Central memory CD8-positive, alpha-beta T cell (primary cell): ENCODE measurements around the gene TUBGCP6.
A peak's percentile ranks its signal among the peaks of the same experiment; 100 is the strongest.

ENCODE experiments used
- ATAC-seq: fragments of 150-1000 bp; cut with Tn5 transposase; replicated peaks from 2 replicates; pipeline ENCODE4 v1.10.0; 2022; ENCODE audit warnings: mild to moderate bottlenecking, moderate FRiP score, moderate number of reproducible peaks; ENCODE audit not compliant: poor library complexity, severe bottlenecking; ENCODE audit errors: extremely low read depth
- DNase-seq, 2 donors: peaks; one replicate each; pipeline ENCODE4 v3.0.0; 2021; ENCODE audit warnings: low spot score in 2 of 2
- H3K27ac Mint-ChIP-seq: one replicate; pipeline ENCODE4 v1.8.0; 2022; ENCODE audit warnings: low read depth, mild to moderate bottlenecking, moderate library complexity, mixed read lengths
- H3K27me3 Mint-ChIP-seq: one replicate; pipeline ENCODE4 v1.8.0; 2022; ENCODE audit warnings: mixed read lengths
- H3K36me3 Mint-ChIP-seq: one replicate; pipeline ENCODE4 v1.8.0; 2022; ENCODE audit warnings: mild to moderate bottlenecking, moderate library complexity, mixed read lengths; ENCODE audit not compliant: insufficient read depth
- H3K4me1 Mint-ChIP-seq: one replicate; pipeline ENCODE4 v1.8.0; 2022; ENCODE audit warnings: mixed read lengths
- H3K4me3 Mint-ChIP-seq: one replicate; pipeline ENCODE4 v1.8.0; 2022; ENCODE audit warnings: mild to moderate bottlenecking, moderate library complexity, mixed read lengths
- H3K9me3 Mint-ChIP-seq: one replicate; pipeline ENCODE4 v1.8.0; 2022; ENCODE audit warnings: mixed read lengths

TUBGCP6 gene

GRCh38 chr22:50221410-50222300, 23.2 kb downstream of the TUBGCP6 start:
- Mint-ChIP-seq H3K9me3 (no peaks in the 10 kb centered on the region), H3K27me3 (no peaks in the 10 kb centered on the region), H3K27ac (no peak overlapping the region), H3K4me3 (no peak overlapping the region), H3K4me1 (peaks cover 4% of the 10 kb centered on the region), H3K36me3 (peaks cover 47% of the 10 kb centered on the region)
- ATAC-seq (no peak), DNase-seq (no peak)

GRCh38 chr22:50220603-50221409, 24.0 kb downstream of the TUBGCP6 start:
- Mint-ChIP-seq H3K27me3 (no peaks in the 10 kb centered on the region), H3K36me3 (peaks cover 48% of the 10 kb centered on the region), H3K4me1 (peaks cover 4% of the 10 kb centered on the region), H3K9me3 (no peaks in the 10 kb centered on the region), H3K4me3 (no peak overlapping the region), H3K27ac (no peak overlapping the region)
- no peak for ATAC-seq
- no peak for DNase-seq

- ATAC-seq: no peak
- Mint-ChIP-seq H3K27ac (peak overlapping the region; percentile 19), H3K9me3 (no peaks in the 10 kb centered on the region), H3K4me3 (no peak overlapping the region), H3K27me3 (no peaks in the 10 kb centered on the region), H3K4me1 (peaks cover 8% of the 10 kb centered on the region), H3K36me3 (peaks cover 48% of the 10 kb centered on the region)
- no peak for DNase-seq
Measured at GRCh38 chr22:50219800-50220602, 24.8 kb downstream of the TUBGCP6 start.

DNA sequence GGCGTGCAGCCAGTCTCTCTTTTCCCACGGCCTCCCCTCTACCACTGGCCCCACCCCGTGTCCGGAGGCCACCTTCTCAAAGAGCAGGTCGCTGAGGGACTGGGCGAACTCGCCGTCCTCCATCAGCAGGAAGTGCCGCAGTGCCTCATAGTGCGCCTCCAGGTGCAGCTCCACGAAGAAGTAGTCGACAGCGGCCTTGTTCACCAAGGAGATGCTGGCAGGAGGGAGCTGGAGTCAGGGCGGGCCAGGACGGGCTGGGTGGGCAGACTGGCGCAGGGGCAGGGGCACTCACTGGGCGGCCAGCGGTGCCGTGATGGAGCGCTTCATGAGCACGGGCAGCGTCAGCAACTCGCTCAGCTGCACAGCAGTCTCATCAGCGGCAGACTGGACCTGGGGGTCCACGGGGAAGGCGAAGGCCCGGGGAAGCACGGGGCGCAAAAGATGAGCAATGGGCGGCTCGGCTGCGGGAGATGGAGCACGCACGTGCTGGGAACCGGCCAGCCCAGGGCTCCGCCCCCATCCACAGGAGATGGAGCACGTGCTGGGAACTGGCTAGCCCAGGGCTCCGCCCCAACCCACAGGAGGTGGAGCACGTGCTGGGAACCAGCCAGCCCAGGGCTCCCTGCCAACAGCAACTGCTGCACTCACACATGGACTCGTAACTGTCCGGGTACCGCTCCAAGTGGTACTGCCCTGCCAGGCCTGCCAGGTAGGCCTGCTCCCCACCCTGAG, 25.7 kb downstream of the TUBGCP6 start:
- no peak for DNase-seq
- H3K9me3 Mint-ChIP-seq: no peaks in the 10 kb centered on the region
- H3K36me3 Mint-ChIP-seq: peaks cover 52% of the 10 kb centered on the region
- no peak overlapping the region for H3K4me3 Mint-ChIP-seq
- ATAC-seq: no peak
- peak overlapping the region; percentile 81 for H3K27ac Mint-ChIP-seq
- no peaks in the 10 kb centered on the region for H3K27me3 Mint-ChIP-seq
- peaks cover 11% of the 10 kb centered on the region for H3K4me1 Mint-ChIP-seq

DNA sequence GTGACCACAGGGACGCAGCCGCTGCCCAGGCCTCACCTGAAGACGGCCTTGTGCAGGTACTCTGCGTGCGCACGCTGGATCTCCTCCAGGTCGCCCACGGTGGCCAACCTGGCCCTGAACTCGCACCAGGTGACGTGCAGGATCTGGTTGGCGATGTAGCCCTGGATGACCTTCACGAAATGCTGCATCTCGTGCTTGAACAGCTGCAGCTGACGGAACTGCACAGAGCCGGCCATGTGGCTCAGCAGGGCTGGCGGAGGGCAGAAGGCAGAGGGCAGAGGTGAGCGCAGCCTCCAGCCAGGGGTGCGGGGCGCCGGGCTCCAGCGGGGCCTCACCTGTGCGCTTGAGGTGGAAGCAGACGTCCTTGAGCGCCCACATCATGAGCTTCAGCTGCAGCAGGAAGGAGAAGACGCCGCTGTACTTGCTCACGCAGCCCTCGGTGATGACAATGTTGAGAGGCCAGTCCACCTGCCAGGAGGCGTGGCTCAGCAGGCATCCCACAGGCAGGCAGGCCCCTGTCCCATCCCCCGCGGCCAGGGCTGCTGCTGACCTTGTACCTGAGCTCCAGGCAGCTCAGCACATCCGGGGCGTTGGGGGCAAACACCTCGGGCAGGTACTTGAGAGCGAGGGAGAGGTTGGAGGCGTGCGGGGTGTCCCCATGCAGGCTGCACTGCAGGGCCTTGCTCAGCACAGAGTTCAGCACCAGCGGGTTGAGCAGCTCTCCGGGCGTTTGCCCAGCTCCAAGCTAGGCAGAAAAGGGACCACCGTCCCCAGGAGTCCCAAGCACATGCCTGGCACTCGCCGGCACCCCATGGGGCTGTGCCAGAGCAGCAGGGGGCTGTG, 26.4 kb downstream of the TUBGCP6 start:
- ATAC-seq: no peak
- no peaks in the 10 kb centered on the region for H3K9me3 Mint-ChIP-seq
- H3K4me3 Mint-ChIP-seq: no peak overlapping the region
- peaks cover 47% of the 10 kb centered on the region for H3K36me3 Mint-ChIP-seq
- peak overlapping the region; percentile 81 for H3K27ac Mint-ChIP-seq
- DNase-seq: no peak
- peaks cover 13% of the 10 kb centered on the region for H3K4me1 Mint-ChIP-seq
- H3K27me3 Mint-ChIP-seq: no peaks in the 10 kb centered on the region

DNA sequence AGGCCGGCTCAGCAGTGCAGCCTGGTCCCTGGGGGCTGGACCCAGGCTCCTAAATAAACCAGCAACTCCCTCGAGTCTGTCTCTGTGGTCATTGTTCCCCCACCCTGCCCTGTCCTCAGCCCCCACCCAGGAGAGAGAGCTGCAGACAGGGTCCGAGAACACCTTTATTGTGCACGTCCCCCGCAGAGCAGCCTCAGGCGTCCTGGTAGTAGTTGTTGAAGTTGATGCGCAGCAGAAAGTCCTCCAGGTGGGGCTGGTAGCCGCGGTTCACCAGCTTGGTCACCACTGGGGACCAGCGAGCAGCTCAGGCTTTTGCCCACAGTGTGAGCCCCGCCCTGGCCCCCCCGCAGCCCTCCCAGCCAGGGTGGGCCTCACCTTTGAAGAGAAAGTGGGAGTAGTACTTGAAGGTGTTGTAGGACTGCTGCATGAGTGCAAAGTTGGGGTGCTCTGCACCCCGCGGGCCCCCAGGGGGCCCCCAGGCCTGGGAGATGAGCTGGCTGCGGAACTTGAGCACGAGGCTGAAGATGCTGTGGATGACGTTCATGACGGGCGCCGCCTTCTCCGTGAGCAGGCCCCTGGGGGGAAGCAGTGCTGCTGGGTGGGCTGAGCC, 27.2 kb downstream of the TUBGCP6 start:
- no peak for DNase-seq
- peaks cover 19% of the 10 kb centered on the region for H3K4me1 Mint-ChIP-seq
- H3K36me3 Mint-ChIP-seq: peaks cover 43% of the 10 kb centered on the region
- H3K9me3 Mint-ChIP-seq: no peaks in the 10 kb centered on the region
- no peaks in the 10 kb centered on the region for H3K27me3 Mint-ChIP-seq
- no peak for ATAC-seq
- no peak overlapping the region for H3K27ac Mint-ChIP-seq
- H3K4me3 Mint-ChIP-seq: no peak overlapping the region

- ATAC-seq (no peak), DNase-seq (no peak)
- H3K9me3 Mint-ChIP-seq: no peaks in the 10 kb centered on the region
- H3K36me3 Mint-ChIP-seq: peaks cover 41% of the 10 kb centered on the region
- H3K27me3 Mint-ChIP-seq: no peaks in the 10 kb centered on the region
- no peak overlapping the region for H3K4me3 Mint-ChIP-seq
- H3K4me1 Mint-ChIP-seq: peaks cover 22% of the 10 kb centered on the region
- no peak overlapping the region for H3K27ac Mint-ChIP-seq
Measured at GRCh38 chr22:50216684-50217520, 27.9 kb downstream of the TUBGCP6 start.

- Mint-ChIP-seq H3K4me1 (peaks cover 22% of the 10 kb centered on the region), H3K27ac (no peak overlapping the region), H3K36me3 (peaks cover 40% of the 10 kb centered on the region), H3K27me3 (no peaks in the 10 kb centered on the region), H3K4me3 (no peak overlapping the region), H3K9me3 (no peaks in the 10 kb centered on the region)
- DNase-seq (no peak), ATAC-seq (no peak)
Measured at GRCh38 chr22:50216055-50216683, 28.7 kb downstream of the TUBGCP6 start.

- H3K9me3 Mint-ChIP-seq: no peaks in the 10 kb centered on the region
- ATAC-seq: peak; percentile 12
- no peaks in the 10 kb centered on the region for H3K27me3 Mint-ChIP-seq
- peaks cover 37% of the 10 kb centered on the region for H3K36me3 Mint-ChIP-seq
- no peak overlapping the region for H3K4me3 Mint-ChIP-seq
- DNase-seq: no peak
- peak overlapping the region; percentile 68 for H3K27ac Mint-ChIP-seq
- H3K4me1 Mint-ChIP-seq: peaks cover 22% of the 10 kb centered on the region
Measured at GRCh38 chr22:50215297-50216054, 29.3 kb downstream of the TUBGCP6 start.

DNA sequence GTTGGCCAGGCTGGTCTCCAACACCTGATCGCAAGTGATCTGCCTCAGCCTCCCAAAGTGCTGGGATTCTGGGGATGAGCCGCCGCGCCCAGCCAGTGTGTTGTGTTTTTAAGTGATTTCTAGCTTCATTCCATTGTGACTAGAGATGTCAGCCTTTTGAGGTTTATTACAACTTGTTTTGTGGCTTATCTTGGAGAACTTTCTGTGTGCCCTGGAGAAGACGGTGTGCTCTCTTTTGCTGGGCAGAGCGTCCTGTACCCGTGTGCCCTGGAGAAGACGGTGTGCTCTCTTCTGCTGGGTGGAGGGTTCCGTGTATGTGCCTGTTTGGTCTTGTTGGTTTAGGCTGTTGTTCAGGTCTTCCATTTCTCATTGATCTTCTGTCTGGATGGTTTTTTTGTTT, 31.6 kb downstream of the TUBGCP6 start:
- DNase-seq: no peak
- Mint-ChIP-seq H3K4me3 (no peak overlapping the region), H3K36me3 (peaks cover 37% of the 10 kb centered on the region), H3K9me3 (no peaks in the 10 kb centered on the region), H3K27ac (peak overlapping the region; percentile 22), H3K27me3 (no peaks in the 10 kb centered on the region), H3K4me1 (peaks cover 28% of the 10 kb centered on the region)
- no peak for ATAC-seq
